ENCODE data around the gene IGSF9B.

GRCh38 chr11:133917921-133918607 lies 38.7 kb downstream of the IGSF9B start:
- no peak for TF ChIP-seq POLR2A (IDR thresholded peaks at IDR 0.05)
- TF ChIP-seq CTCF (IDR thresholded peaks at IDR 0.05), result no peak
